Ovary (tissue), 9 donors: ENCODE results near the gene MSI2. TPM values are rescaled to one million over a fixed set of nuclear protein-coding genes. Genes with fewer than 3 reads are reported as not detected.

Source experiments
- DNase-seq, 5 donors: peaks; one replicate each; pipeline ENCODE4 v3.0.0-alpha.2; 2019 to 2020
- H3K27ac ChIP-seq, 2 donors: fragments of 200-600 bp; one replicate each; pipeline versions ENCODE4 v1.5.1 to v1.8.0; 2019 to 2022
- H3K27me3 ChIP-seq: fragments of 200-600 bp; one replicate; pipeline ENCODE4 v1.8.0; 2022
- H3K36me3 ChIP-seq: fragments of 200-600 bp; sonication (generic); one replicate; pipeline ENCODE4 v1.5.1; 2019
- H3K4me1 ChIP-seq: one replicate; pipeline ENCODE4 v1.8.1; 2013; ENCODE audit warnings: mild to moderate bottlenecking, moderate library complexity; ENCODE audit not compliant: insufficient read depth
- H3K4me3 ChIP-seq: fragments of 200-600 bp; sonication (generic); one replicate; pipeline ENCODE4 v1.5.1; 2017
- H3K9me3 ChIP-seq, 2 donors: fragments of 200-600 bp in 1 of 2; sonication (generic) in 1 of 2; one replicate each; pipeline versions ENCODE4 v1.5.1 to v1.8.1; 2013 to 2019; ENCODE audit warnings: mild to moderate bottlenecking in 1 of 2, moderate library complexity in 1 of 2
- CTCF ChIP-seq, 3 donors: fragments of 450-650 bp in 2 of 3; fragments of 200-600 bp in 1 of 3; IDR thresholded peaks; one replicate each; pipeline versions ENCODE4 v1.5.1 to v1.8.0; 2016 to 2022; ENCODE audit warnings: antibody characterized with exemption in 3 of 3, mild to moderate bottlenecking in 1 of 3
- EP300 ChIP-seq: sonication (generic); formaldehyde crosslinking; IDR thresholded peaks from one replicate; pipeline ENCODE4 v1.6.1; 2017; ENCODE audit warnings: antibody characterized with exemption
- POLR2A ChIP-seq: fragments of 450-650 bp; IDR thresholded peaks from one replicate; pipeline ENCODE4 v1.6.1; 2017; ENCODE audit warnings: antibody characterized with exemption, mild to moderate bottlenecking, moderate library complexity
- WGBS, 3 donors: extraction: QIAGEN DNeasy Blood & Tissue Kit in 1 of 3; methylation state at CpG; one replicate each; pipeline versions ENCODE4 v1.1.5 to v1.1.7; 2013 to 2017; 5-methylcytosine and 5-hydroxymethylcytosine counted together
- intact Hi-C, 4 donors: fragments of 100-400 bp; cut with DNase I; formaldehyde crosslinking; loops; one replicate each; pipeline versions ENCODE4 v1.11.0 to v1.15.1; 2022 to 2023
- polyA plus RNA-seq, 2 donors: library from polyadenylated mRNA; stranded (reverse); fragments of 200-250 nt in 1 of 2; fragments of 350-450 nt in 1 of 2; fragmentation: Illumina TruSeq in 1 of 2; extraction: RNeasy Lipid Tissue Mini Kit (QIAGEN cat#74804) in 1 of 2; gene quantifications; one replicate each; pipeline ENCODE4 v1.2.3, GENCODE V29; 2013 to 2014
- total RNA-seq, 7 donors: library from RNA; depleted of rRNA in 2 of 7; stranded (reverse); fragments of >200 nt in 2 of 7; fragmentation: NEBNext Ultra II Directional in 3 of 7; extraction: Animal tissue kit (Norgen Biotek cat#: 25700) in 3 of 7; gene quantifications; one replicate each; pipeline versions ENCODE4 v1.1.0 to v1.2.4, GENCODE V29; 2016 to 2023
- donor health status: DM: no; HTN: no; CAD: no; lungs with moderate emphysema.
- donor health status: DM: no; HTN: no; CAD: no.
- donor health status: Bipolar disorder and iron deficiency.
- donor health status: DM: yes; HTN: yes; CAD: no.
- donor health status: DM: no; HTN: no; CAD: no.
- donor health status: DM: yes; HTN: yes; CAD: no.

The MSI2 gene
- total and polyA plus RNA-seq, 9 donors = 43.1 to 199 (median 120) TPM

- H3K4me1 ChIP-seq = peaks cover 5% of the 10 kb centered on the region
- intact Hi-C loops = no loop called here
- 80 to 91% (median 83%) methylated on average over 5 of the region's 5 CpGs for WGBS, 3 donors
- H3K36me3 ChIP-seq = no peaks in the 10 kb centered on the region
- TF ChIP-seq CTCF (IDR thresholded peaks at IDR 0.05) = no peak
- TF ChIP-seq POLR2A = no peak
- TF ChIP-seq EP300 = no peak
- no peak for DNase-seq
- H3K27me3 ChIP-seq = no peaks in the 10 kb centered on the region
- H3K9me3 ChIP-seq = no peaks in the 10 kb centered on the region
- H3K4me3 ChIP-seq = no peak overlapping the region
- no peak overlapping the region for H3K27ac ChIP-seq
Observed at GRCh38 chr17:57586196-57586740, 329.9 kb downstream of the MSI2 start.

DNA sequence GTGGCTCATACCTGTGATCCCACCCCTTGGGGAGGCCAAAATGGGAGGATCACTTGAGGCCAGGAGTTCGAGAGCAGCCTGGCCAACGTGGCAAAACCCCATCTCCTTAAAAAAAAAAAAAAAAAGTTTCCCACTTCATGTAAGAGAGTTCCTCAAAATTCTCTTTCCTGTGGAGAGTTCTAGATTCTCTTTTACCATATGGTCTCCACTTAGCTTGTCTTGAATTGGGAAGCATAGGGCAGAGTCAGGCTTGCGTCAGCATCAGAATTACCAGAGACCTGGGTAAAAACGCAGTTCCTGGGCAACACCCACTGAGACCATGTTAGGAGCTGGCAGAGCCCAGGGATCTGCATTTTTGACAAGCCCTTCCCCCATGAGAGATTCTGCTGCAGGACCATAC, 330.4 kb downstream of the MSI2 start:
- Histone ChIP-seq H3K36me3 (no peaks in the 10 kb centered on the region), H3K27me3 (no peaks in the 10 kb centered on the region), H3K4me3 (no peak overlapping the region), H3K27ac (no peak overlapping the region), H3K9me3 (no peaks in the 10 kb centered on the region), H3K4me1 (peaks cover 5% of the 10 kb centered on the region)
- intact Hi-C loops = no loop called here
- WGBS, 3 donors = 89 to 91% (median 89%) methylated on average over 4 of the region's 4 CpGs
- no peak for TF ChIP-seq CTCF (IDR thresholded peaks at IDR 0.05)
- TF ChIP-seq POLR2A = no peak
- TF ChIP-seq EP300 = no peak
- no peak for DNase-seq

- 93 to 94% (median 94%) methylated on average over 16 of the region's 16 CpGs for WGBS, 3 donors
- Histone ChIP-seq H3K4me1 (peaks cover 5% of the 10 kb centered on the region), H3K27ac (no peak overlapping the region), H3K36me3 (no peaks in the 10 kb centered on the region), H3K4me3 (no peak overlapping the region), H3K9me3 (no peaks in the 10 kb centered on the region), H3K27me3 (no peaks in the 10 kb centered on the region)
- intact Hi-C loops = no loop called here
- no peak for DNase-seq
- TF ChIP-seq CTCF (IDR thresholded peaks at IDR 0.05) (no peak), POLR2A (no peak), EP300 (no peak)
Observed at GRCh38 chr17:57587193-57587969, 331.1 kb downstream of the MSI2 start.

- TF ChIP-seq CTCF (IDR thresholded peaks at IDR 0.05) (no peak), POLR2A (no peak), EP300 (no peak)
- intact Hi-C loops = no loop called here
- 89 to 91% (median 90%) methylated on average over 5 of the region's 5 CpGs for WGBS, 3 donors
- H3K4me1 ChIP-seq = peaks cover 5% of the 10 kb centered on the region
- no peaks in the 10 kb centered on the region for H3K27me3 ChIP-seq
- no peak overlapping the region for H3K27ac ChIP-seq
- no peaks in the 10 kb centered on the region for H3K36me3 ChIP-seq
- no peak for DNase-seq
- H3K4me3 ChIP-seq = no peak overlapping the region
- no peaks in the 10 kb centered on the region for H3K9me3 ChIP-seq
Observed at GRCh38 chr17:57588086-57588485, 331.8 kb downstream of the MSI2 start.
